HL-60/S4 (cell line): ENCODE measurements around the gene HDAC4.

Experiments used
- in situ Hi-C: fragments of 300-500 bp; cut with MboI; formaldehyde crosslinking; loops from 2 replicates; pipeline ENCODE4 v1.14.3; 2022; ENCODE audit warnings: low sequenced_read_pairs

HDAC4 gene

GRCh38 chr2:239244625-239245024 is 156.2 kb downstream of the HDAC4 start:
- in situ Hi-C loops, result no loop called here

GRCh38 chr2:239241431-239241960 is 159.3 kb downstream of the HDAC4 start:
- in situ Hi-C loops, result no loop called here

DNA sequence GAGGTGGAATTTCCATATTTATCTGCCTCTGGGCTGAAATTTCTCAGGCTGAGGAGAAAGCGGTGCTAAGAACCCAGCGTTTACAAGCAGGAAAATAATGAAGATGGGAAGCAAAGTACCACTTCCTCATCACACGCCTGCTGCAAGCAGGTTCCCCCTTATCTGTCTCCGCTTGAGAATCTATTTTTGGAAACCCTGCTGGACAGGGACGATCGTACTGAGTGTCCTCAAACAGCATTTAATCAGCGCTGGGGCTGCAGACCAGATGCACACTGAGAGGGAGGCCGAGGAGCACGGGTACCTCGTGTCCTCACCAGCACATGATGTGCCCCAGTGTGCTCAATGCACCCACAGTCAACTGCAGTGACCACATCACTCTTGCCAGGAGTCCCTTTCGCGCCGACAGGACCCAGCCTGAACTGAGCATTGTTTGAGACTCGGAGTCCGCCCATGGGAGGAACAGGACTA is 160.4 kb downstream of the HDAC4 start:
- in situ Hi-C loops, result no loop called here

GRCh38 chr2:239239607-239240413 is 161.0 kb downstream of the HDAC4 start:
- in situ Hi-C loops, result no loop called here

- in situ Hi-C loops, result no loop called here
Measured at GRCh38 chr2:239238839-239239606, 161.8 kb downstream of the HDAC4 start.

- in situ Hi-C loops, result no loop called here
Measured at GRCh38 chr2:239238381-239238780, 162.4 kb downstream of the HDAC4 start.

DNA sequence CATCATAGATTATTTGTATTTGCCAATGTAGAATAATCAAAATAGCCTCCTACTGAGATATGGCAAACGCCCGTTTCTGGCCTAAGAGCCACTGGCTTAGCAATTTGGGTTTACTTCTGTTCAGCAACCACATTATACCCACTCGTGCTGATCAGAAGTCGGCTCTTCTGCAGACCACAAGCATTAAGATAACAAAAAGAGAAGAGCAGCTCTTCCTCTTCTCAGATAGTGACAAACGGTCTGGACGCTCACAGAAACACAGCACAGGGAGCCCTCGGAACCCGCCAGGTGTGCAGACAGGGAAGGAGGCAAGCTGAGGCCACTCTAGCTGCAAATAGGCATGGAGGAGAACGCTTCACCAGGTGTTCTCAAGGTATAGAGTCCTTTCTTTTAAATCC is 164.0 kb downstream of the HDAC4 start:
- in situ Hi-C loops, result no loop called here

- in situ Hi-C loops, result no loop called here
Measured at GRCh38 chr2:239236043-239236807, 164.6 kb downstream of the HDAC4 start.

DNA sequence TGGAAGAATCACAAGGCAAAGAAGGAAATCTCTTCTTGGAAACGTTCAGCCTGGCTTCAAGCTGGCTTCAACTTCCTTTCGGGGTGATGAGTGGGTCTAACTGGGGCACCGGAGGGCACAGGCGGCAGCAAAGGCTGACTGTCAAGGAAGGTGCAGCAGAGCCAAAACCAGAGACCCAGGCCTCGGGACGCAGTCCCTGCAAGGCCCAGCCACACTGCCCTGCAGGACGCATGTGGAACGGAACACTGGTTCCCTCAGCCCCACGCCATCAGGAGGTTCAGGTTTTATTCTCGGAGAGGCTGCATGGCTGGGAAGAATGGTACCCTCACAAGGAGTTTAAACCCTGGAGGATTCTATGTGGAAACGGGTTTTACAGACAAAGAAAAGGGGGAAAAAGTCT is 165.5 kb downstream of the HDAC4 start:
- in situ Hi-C loops, result no loop called here

DNA sequence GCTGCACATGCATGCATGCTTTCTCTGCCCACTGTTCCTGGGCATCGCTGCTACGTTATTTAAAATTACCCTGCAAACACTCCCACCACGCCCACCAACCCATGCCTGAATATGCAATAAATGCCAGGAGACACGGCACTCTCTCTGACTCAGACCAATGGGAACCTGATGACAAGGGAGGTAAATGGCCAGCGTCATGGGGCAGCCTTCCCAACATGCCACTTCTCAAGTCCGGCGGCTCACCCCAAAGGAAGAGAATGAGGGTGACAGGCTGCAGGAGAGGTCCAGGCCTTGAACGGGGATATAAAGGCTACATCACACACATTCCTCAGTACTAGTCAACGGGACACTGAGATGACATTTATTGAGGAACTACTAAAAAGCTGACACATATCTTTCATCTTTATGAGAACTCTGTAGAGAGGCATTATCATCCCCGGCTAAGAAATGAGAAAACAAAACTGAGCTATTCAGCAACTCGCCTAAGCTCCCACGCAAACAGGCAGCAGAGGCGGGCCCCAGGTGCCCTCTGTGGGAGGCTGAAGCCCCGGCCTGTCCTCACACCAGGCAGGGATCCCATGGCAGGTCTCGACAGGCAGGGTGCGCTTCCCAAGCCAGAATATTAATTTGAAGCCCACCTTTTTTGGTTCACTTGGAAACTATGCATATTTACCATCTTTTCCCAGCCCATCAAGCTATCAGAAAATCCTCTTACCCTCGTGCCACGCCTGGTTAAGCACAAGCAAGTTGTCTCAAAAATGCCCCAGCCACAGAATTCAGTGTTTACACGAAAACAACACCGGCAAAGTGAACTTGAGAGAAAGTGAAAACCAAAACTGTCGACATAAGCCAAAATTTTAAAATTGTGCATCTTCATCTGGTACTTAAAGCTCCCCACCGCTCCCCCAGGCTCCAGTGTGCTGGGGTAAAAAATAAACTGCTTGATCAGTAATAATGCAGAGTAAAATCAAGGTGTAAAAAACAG is 166.3 kb downstream of the HDAC4 start:
- in situ Hi-C loops, result no loop called here

DNA sequence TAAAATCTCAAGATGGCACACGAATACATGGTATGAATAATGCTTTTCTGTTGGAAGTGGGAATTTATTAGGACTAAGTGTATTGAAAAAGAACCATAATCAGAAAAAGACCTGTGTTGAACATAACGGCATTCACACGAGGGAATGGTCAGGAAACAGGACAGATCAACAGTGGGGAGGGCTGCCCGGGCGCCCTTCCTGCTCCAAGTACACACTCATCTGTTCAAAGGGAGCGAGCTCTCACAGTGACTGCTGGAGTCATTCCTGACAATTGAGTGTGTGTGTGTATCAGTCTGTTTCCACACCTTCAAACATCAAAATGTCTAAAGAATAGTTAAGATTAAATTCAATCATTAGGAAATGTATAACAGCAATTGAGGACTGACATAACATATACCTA is 167.2 kb downstream of the HDAC4 start:
- in situ Hi-C loops, result no loop called here

DNA sequence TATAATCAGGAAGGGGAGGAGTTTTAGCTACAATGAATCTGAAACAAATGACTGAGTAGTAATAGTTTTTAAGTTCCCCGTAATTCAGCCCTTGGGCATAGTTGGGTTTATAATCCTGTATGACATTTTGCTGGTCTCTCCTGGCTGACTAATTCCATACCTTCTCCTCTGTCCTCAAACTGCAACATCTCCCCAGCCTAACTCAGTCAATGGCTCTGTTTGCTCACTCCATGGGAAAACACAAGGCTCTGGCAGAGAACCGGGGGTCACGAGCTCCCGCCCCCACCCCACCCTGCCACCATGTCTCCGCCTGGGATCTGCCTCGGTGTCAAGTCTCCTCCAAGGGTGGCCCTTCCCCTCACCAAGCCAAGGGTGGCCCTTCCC is 168.6 kb downstream of the HDAC4 start:
- in situ Hi-C loops, result no loop called here

DNA sequence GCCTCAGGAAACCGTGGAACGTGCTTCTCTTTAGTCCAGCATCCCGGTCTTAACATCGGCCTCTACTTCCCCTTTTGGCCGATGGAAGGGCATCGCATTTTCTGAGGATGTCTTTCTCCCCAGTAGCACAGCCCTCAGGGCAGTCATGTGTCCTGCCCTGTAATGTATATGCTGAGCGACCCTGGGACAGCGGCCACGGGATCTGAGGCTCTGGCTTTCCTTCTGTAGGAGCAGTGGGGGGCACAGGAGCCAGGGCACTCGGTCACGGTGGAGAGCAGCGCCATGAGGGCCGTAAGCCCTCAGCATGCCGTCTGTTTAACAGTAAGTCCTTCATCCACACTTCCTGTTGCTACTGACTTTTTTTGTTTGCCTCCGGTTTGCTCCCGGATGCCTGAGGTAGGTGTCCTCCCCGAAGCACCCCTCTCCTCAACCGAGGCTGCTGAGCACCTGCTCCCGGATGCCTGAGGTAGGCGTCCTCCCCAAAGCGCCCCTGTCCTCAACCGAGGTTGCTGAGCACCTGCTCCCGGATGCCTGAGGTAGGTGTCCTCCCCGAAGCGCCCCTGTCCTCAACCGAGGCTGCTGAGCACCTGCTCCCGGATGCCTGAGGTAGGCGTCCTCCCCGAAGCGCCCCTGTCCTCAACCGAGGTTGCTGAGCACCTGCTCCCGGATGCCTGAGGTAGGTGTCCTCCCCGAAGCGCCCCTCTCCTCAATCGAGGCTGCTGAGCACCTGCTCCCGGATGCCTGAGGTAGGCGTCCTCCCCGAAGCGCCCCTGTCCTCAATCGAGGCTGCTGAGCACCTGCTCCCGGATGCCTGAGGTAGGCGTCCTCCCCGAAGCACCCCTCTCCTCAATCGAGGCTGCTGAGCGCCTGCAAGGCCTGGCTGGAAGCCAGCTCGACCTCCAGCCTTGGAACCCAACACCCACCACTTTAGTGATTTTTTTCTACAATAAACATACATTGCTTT is 169.3 kb downstream of the HDAC4 start:
- in situ Hi-C loops, result no loop called here

DNA sequence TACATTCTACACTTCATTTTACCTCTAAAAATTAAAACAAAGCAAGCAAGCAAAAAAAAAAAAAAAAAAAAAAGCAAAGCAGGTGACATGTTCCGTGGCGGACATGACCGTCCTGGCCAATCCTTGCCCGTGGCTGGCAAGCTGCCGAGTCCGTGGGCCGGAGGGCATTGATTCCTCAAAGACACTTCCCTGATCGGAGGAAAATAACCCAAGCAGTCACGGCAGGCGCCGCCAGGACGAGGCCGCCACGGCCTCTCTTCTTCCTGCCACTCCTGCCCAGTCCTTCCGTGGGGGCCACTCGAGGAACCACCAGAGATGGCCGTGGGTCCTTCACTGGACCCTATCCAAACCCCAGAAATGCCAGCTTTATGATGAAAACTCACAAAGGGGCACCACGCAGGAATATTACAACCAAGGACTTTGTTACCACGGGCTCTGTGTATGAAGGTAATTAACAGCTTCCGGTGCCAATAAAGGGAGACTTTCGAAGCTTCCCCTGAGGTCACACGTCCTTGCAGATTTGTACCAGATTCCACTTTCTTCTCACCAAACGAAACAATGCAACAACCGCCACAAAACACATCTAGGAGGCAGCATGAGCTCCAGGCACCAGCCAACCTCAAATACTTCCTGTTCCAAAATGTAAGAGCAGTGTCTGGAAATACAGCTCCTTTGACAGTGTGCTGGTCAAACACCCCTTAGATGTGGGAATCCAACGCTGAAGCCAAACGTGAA is 170.3 kb downstream of the HDAC4 start:
- in situ Hi-C loops, result no loop called here

GRCh38 chr2:239229545-239230279 is 171.1 kb downstream of the HDAC4 start:
- in situ Hi-C loops, result no loop called here

- in situ Hi-C loops, result no loop called here
Measured at GRCh38 chr2:239227661-239228371, 173.0 kb downstream of the HDAC4 start.
